IPS-18c (cell line): ENCODE results near the gene SPO11.

Source experiments
- H3K4me3 ChIP-seq: 2 replicates; pipeline ENCODE4 v1.7.0; 2013; ENCODE audit warnings: low read depth, mild to moderate bottlenecking, low read length, moderate library complexity; ENCODE audit not compliant: insufficient read depth
- H3K9me3 ChIP-seq: one replicate; pipeline ENCODE4 v1.6.1; 2013; ENCODE audit warnings: mild to moderate bottlenecking, low read length, moderate library complexity; ENCODE audit not compliant: control insufficient read depth, insufficient read depth

SPO11 gene

GRCh38 chr20:57329608-57330221 lies at the start of gene SPO11:
Gene SPO11, plus strand, starts transcription at chr20:57329803. Its CDS starts 65 bp downstream, at chr20:57329868.
- H3K4me3 ChIP-seq = no peak within 1 kb of the TSS
- no peaks in the 10 kb centered on the region for H3K9me3 ChIP-seq

GRCh38 chr20:57280221-57280620 lies 49.4 kb upstream of the SPO11 start:
- no peaks in the 10 kb centered on the region for H3K9me3 ChIP-seq
- no peak overlapping the region for H3K4me3 ChIP-seq

- no peaks in the 10 kb centered on the region for H3K9me3 ChIP-seq
- H3K4me3 ChIP-seq = no peak overlapping the region
Measured at GRCh38 chr20:57281900-57282299, 47.7 kb upstream of the SPO11 start.

- no peaks in the 10 kb centered on the region for H3K9me3 ChIP-seq
- no peak overlapping the region for H3K4me3 ChIP-seq
Measured at GRCh38 chr20:57282670-57283361, 46.8 kb upstream of the SPO11 start.

- Histone ChIP-seq H3K9me3 (no peaks in the 10 kb centered on the region), H3K4me3 (no peak overlapping the region)
Measured at GRCh38 chr20:57283860-57284259, 45.7 kb upstream of the SPO11 start.

GRCh38 chr20:57287007-57287880 lies 42.4 kb upstream of the SPO11 start:
- no peak overlapping the region for H3K4me3 ChIP-seq
- H3K9me3 ChIP-seq = no peaks in the 10 kb centered on the region

GRCh38 chr20:57287901-57288300 lies 41.7 kb upstream of the SPO11 start:
- H3K4me3 ChIP-seq = no peak overlapping the region

GRCh38 chr20:57288651-57289277 lies 40.8 kb upstream of the SPO11 start:
- Histone ChIP-seq H3K9me3 (no peaks in the 10 kb centered on the region), H3K4me3 (no peak overlapping the region)

More at GRCh38 chr20:57287901-57288300, 41.7 kb upstream of the SPO11 start:
- no peaks in the 10 kb centered on the region for H3K9me3 ChIP-seq

GRCh38 chr20:57289391-57290177 lies 40.0 kb upstream of the SPO11 start:
- no peaks in the 10 kb centered on the region for H3K9me3 ChIP-seq
- no peak overlapping the region for H3K4me3 ChIP-seq

- H3K4me3 ChIP-seq = no peak overlapping the region
- H3K9me3 ChIP-seq = no peaks in the 10 kb centered on the region
Measured at GRCh38 chr20:57290178-57290484, 39.5 kb upstream of the SPO11 start.

GRCh38 chr20:57291003-57291402 lies 38.6 kb upstream of the SPO11 start:
- Histone ChIP-seq H3K9me3 (no peaks in the 10 kb centered on the region), H3K4me3 (no peak overlapping the region)

GRCh38 chr20:57291694-57292093 lies 37.9 kb upstream of the SPO11 start:
- H3K9me3 ChIP-seq = no peaks in the 10 kb centered on the region
- H3K4me3 ChIP-seq = no peak overlapping the region; the same call in 1 of the 2 replicates

GRCh38 chr20:57292611-57293010 lies 37.0 kb upstream of the SPO11 start:
- no peaks in the 10 kb centered on the region for H3K9me3 ChIP-seq

GRCh38 chr20:57293995-57294394 lies 35.6 kb upstream of the SPO11 start:
- Histone ChIP-seq H3K9me3 (no peaks in the 10 kb centered on the region), H3K4me3 (no peak overlapping the region)

More at GRCh38 chr20:57292611-57293010, 37.0 kb upstream of the SPO11 start:
- H3K4me3 ChIP-seq = no peak overlapping the region

- no peaks in the 10 kb centered on the region for H3K9me3 ChIP-seq
- no peak overlapping the region for H3K4me3 ChIP-seq
Measured at GRCh38 chr20:57294550-57294949, 35.1 kb upstream of the SPO11 start.

- no peaks in the 10 kb centered on the region for H3K9me3 ChIP-seq
- H3K4me3 ChIP-seq = no peak overlapping the region
Measured at GRCh38 chr20:57298457-57298856, 31.1 kb upstream of the SPO11 start.

- H3K9me3 ChIP-seq = no peaks in the 10 kb centered on the region
Measured at GRCh38 chr20:57301026-57301425, 28.6 kb upstream of the SPO11 start.

More at GRCh38 chr20:57301026-57301425, 28.6 kb upstream of the SPO11 start:
- H3K4me3 ChIP-seq = no peak overlapping the region
